Osteoblast (primary cell): ENCODE measurements around the gene IMMT. TPM values are rescaled to one million over a fixed set of nuclear protein-coding genes. Genes with fewer than 3 reads are reported as not detected.

Experiments used
- DNase-seq: peaks from one replicate; pipeline ENCODE4 v3.0.0; 2011; ENCODE audit warnings: low spot score, mixed read lengths; ENCODE audit not compliant: insufficient read length; ENCODE audit errors: missing footprints
- H2AFZ ChIP-seq: 2 replicates; pipeline ENCODE4 v1.6.0; 2011; ENCODE audit warnings: mild to moderate bottlenecking, low read length
- H3K27ac ChIP-seq: 2 replicates; pipeline ENCODE4 v1.5.1; 2011; ENCODE audit warnings: mild to moderate bottlenecking, low read depth, low read length, moderate library complexity
- H3K27me3 ChIP-seq: 2 replicates; pipeline ENCODE4 v1.6.0; 2012; ENCODE audit warnings: mild to moderate bottlenecking, control low read depth, inconsistent platforms, low read length, moderate library complexity; ENCODE audit not compliant: insufficient read depth
- H3K36me3 ChIP-seq: 2 replicates; pipeline ENCODE4 v1.5.1; 2011; ENCODE audit warnings: mild to moderate bottlenecking, low read length, control low read depth, moderate library complexity; ENCODE audit not compliant: insufficient read depth
- H3K4me1 ChIP-seq: 2 replicates; pipeline ENCODE4 v1.5.1; 2011; ENCODE audit warnings: mild to moderate bottlenecking, low read length, control low read depth, moderate library complexity; ENCODE audit not compliant: insufficient read depth
- H3K4me2 ChIP-seq: 2 replicates; pipeline ENCODE4 v1.6.0; 2011; ENCODE audit warnings: mild to moderate bottlenecking, low read length; ENCODE audit not compliant: insufficient read depth
- H3K4me3 ChIP-seq: fragments of 200-600 bp; sonication (generic); 3 replicates; pipeline ENCODE4 v1.5.1; 2012; ENCODE audit warnings: mild to moderate bottlenecking, low read length, inconsistent platforms; ENCODE audit not compliant: insufficient read depth
- H3K79me2 ChIP-seq: 2 replicates; pipeline ENCODE4 v1.6.0; 2012; ENCODE audit warnings: mild to moderate bottlenecking, low read length, control low read depth, inconsistent platforms; ENCODE audit not compliant: insufficient read depth
- H3K9me3 ChIP-seq: 2 replicates; pipeline ENCODE4 v1.5.1; 2011; ENCODE audit warnings: low read depth, low read length, control low read depth
- H4K20me1 ChIP-seq: 2 replicates; pipeline ENCODE4 v1.6.0; 2012; ENCODE audit warnings: mild to moderate bottlenecking, low read length, control low read depth; ENCODE audit not compliant: insufficient read depth
- CTCF ChIP-seq: IDR thresholded peaks from 2 replicates; pipeline ENCODE4 v1.5.1; 2011; ENCODE audit warnings: mild to moderate bottlenecking, low read depth, low read length, moderate library complexity; ENCODE audit errors: extremely low read depth
- total RNA-seq: library from RNA; depleted of rRNA; stranded (reverse); fragments of >200 nt; gene quantifications from 2 replicates; pipeline ENCODE4 v1.2.3, GENCODE V29; 2012

IMMT gene
- total RNA-seq, 1 donor, result 55.7 TPM

DNA sequence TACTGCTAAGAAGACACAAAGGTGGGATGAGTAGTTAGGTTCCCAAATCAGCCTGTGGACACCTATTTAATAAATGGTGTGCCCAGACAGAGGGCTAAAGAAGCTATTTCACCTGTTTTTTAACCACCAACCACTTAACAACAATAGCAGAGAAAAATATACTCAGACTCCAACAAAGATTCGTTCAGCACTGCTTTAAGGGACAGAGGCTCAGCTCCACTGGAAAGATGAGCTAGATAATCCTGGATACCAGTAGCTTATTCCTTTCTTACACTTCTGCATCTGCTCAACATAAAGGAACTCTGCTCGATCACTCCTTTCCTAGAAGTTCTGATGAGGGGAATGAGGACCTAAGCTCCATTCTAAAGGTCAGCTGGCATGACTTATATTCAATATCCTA is 44.8 kb downstream of the IMMT start:
- Histone ChIP-seq H3K4me1 (no peaks in the 10 kb centered on the region), H3K9me3 (no peaks in the 10 kb centered on the region), H4K20me1 (no peaks in the 10 kb centered on the region), H2AFZ (no peak overlapping the region), H3K4me3 (no peak overlapping the region), H3K36me3 (peaks cover 58% of the 10 kb centered on the region), H3K79me2 (no peaks in the 10 kb centered on the region), H3K4me2 (no peak overlapping the region), H3K27ac (no peak overlapping the region), H3K27me3 (no peaks in the 10 kb centered on the region)
- TF ChIP-seq CTCF, result no peak
- no peak for DNase-seq

GRCh38 chr2:86147793-86148192 is 47.5 kb downstream of the IMMT start:
- H3K4me2 ChIP-seq, result no peak overlapping the region
- DNase-seq, result no peak
- no peak overlapping the region for H2AFZ ChIP-seq
- H3K4me3 ChIP-seq, result no peak overlapping the region
- no peaks in the 10 kb centered on the region for H4K20me1 ChIP-seq
- H3K4me1 ChIP-seq, result no peaks in the 10 kb centered on the region
- H3K27me3 ChIP-seq, result no peaks in the 10 kb centered on the region
- H3K36me3 ChIP-seq, result peaks cover 76% of the 10 kb centered on the region
- no peak for TF ChIP-seq CTCF
- no peak overlapping the region for H3K27ac ChIP-seq
- no peaks in the 10 kb centered on the region for H3K79me2 ChIP-seq
- no peaks in the 10 kb centered on the region for H3K9me3 ChIP-seq

- Histone ChIP-seq H4K20me1 (peaks cover 2% of the 10 kb centered on the region), H3K36me3 (peaks cover 89% of the 10 kb centered on the region), H3K4me1 (no peaks in the 10 kb centered on the region), H3K27ac (no peak overlapping the region), H3K27me3 (no peaks in the 10 kb centered on the region), H3K79me2 (no peaks in the 10 kb centered on the region), H3K9me3 (no peaks in the 10 kb centered on the region), H3K4me2 (no peak overlapping the region), H3K4me3 (no peak overlapping the region), H2AFZ (no peak overlapping the region)
- no peak for DNase-seq
- TF ChIP-seq CTCF, result no peak
Measured at GRCh38 chr2:86143926-86144685, 51.2 kb downstream of the IMMT start.

GRCh38 chr2:86143307-86143706 is 52.0 kb downstream of the IMMT start:
- DNase-seq, result no peak
- H3K36me3 ChIP-seq, result peaks cover 90% of the 10 kb centered on the region
- TF ChIP-seq CTCF, result no peak

More at GRCh38 chr2:86143307-86143706, 52.0 kb downstream of the IMMT start:
- Histone ChIP-seq H3K9me3 (no peaks in the 10 kb centered on the region), H3K27ac (no peak overlapping the region), H3K4me2 (no peak overlapping the region), H2AFZ (no peak overlapping the region), H3K4me1 (no peaks in the 10 kb centered on the region), H3K4me3 (no peak overlapping the region), H3K79me2 (no peaks in the 10 kb centered on the region), H4K20me1 (peaks cover 2% of the 10 kb centered on the region), H3K27me3 (no peaks in the 10 kb centered on the region)
